Pancreas (tissue), 10 donors: ENCODE measurements around the gene LIPI. TPM values are rescaled to one million over a fixed set of nuclear protein-coding genes. Genes with fewer than 3 reads are reported as not detected.

Experiments used
- ATAC-seq, 4 donors: fragments of 200-7000 bp; cut with Tn5 transposase; one replicate each; pipeline versions ENCODE4 v1.8.0 to v1.9.1; 2020; ENCODE audit warnings: mild to moderate bottlenecking in 4 of 4, moderate library complexity in 4 of 4
- DNase-seq, 6 donors: peaks; one replicate each; pipeline ENCODE4 v3.0.0-alpha.2; 2020
- FAIRE-seq: peaks from 2 replicates; lab custom pipeline; 2012; peaks lifted over from hg19 to GRCh38; lab: Jason Lieb, UNC
- H3K27ac ChIP-seq, 4 donors: fragments of 200-600 bp; sonication (generic); 1 replicate in 3 of 4; 2 replicates in 1 of 4; pipeline versions ENCODE4 v1.5.0 to v1.8.0; 2020
- H3K27me3 ChIP-seq, 4 donors: fragments of 200-600 bp; one replicate each; pipeline ENCODE4 v1.8.0; 2021
- H3K36me3 ChIP-seq, 3 donors: fragments of 200-600 bp; sonication (generic) in 1 of 3; one replicate each; pipeline versions ENCODE4 v1.5.0 to v1.8.0; 2020 to 2021
- H3K4me1 ChIP-seq, 3 donors: fragments of 200-600 bp; one replicate each; pipeline ENCODE4 v1.8.0; 2021
- H3K4me3 ChIP-seq, 4 donors: fragments of 200-600 bp; sonication (generic) in 2 of 4; one replicate each; pipeline versions ENCODE4 v1.5.0 to v1.8.0; 2020 to 2021
- H3K9me3 ChIP-seq, 4 donors: fragments of 200-600 bp; one replicate each; pipeline ENCODE4 v1.8.0; 2021
- WGBS, 2 donors: extraction: QIAGEN DNeasy Blood & Tissue Kit; methylation state at CpG; one replicate each; pipeline ENCODE4 v1.1.7; 2013; 5-methylcytosine and 5-hydroxymethylcytosine counted together
- intact Hi-C, 3 donors: fragments of 100-400 bp; cut with DNase I; formaldehyde crosslinking; loops; one replicate each; pipeline versions ENCODE4 v1.11.1 to v1.14.2; 2022
- polyA plus RNA-seq, 2 donors: library from polyadenylated mRNA; stranded (reverse); fragments of 200-250 nt; gene quantifications; one replicate each; pipeline ENCODE4 v1.2.3, GENCODE V29; 2013
- total RNA-seq, 6 donors: library from RNA; stranded (reverse); fragmentation: NEBNext Ultra II Directional in 4 of 6; extraction: Animal tissue kit (Norgen Biotek cat#: 25700) in 4 of 6; gene quantifications; one replicate each; pipeline versions ENCODE4 v1.2.1 to v1.2.4, GENCODE V29; 2021 to 2023
- TF ChIP-seq, protein P1 (sequence below), 4 donors: fragments of 200-600 bp; sonication (generic) in 3 of 4; IDR thresholded peaks; one replicate each; pipeline versions ENCODE4 v1.5.0 to v1.8.0; 2021; ENCODE audit warnings: antibody characterized with exemption in 4 of 4
- donor health status: healthy with polysubstance abuse.
- donor health status: DM: no; HTN: no; CAD: no; lungs with moderate emphysema.
- donor health status: DM: no; HTN: no; CAD: no.
- donor health status: control.
- donor health status: control.
- donor health status: Bipolar disorder and iron deficiency.
- donor health status: DM: yes; HTN: yes; CAD: no.
- donor health status: DM: no; HTN: no; CAD: no.
- donor health status: DM: no; HTN: no; CAD: no.
- donor health status: DM: yes; HTN: yes; CAD: no.

LIPI gene
- total and polyA plus RNA-seq, 8 donors: not detected

GRCh38 chr21:14121719-14122118 is 89.0 kb downstream of the LIPI start:
- no peak for ATAC-seq
- Histone ChIP-seq H3K27ac (no peak overlapping the region), H3K9me3 (no peaks in the 10 kb centered on the region), H3K36me3 (no peaks in the 10 kb centered on the region), H3K4me3 (no peak overlapping the region), H3K27me3 (no peaks in the 10 kb centered on the region), H3K4me1 (no peaks in the 10 kb centered on the region)
- no peak for DNase-seq
- no peak for FAIRE-seq
- 66 to 79% methylated on average over 5 of the region's 5 CpGs for WGBS, 2 donors
- intact Hi-C loops: no loop called here
- TF ChIP-seq, protein P1, sequence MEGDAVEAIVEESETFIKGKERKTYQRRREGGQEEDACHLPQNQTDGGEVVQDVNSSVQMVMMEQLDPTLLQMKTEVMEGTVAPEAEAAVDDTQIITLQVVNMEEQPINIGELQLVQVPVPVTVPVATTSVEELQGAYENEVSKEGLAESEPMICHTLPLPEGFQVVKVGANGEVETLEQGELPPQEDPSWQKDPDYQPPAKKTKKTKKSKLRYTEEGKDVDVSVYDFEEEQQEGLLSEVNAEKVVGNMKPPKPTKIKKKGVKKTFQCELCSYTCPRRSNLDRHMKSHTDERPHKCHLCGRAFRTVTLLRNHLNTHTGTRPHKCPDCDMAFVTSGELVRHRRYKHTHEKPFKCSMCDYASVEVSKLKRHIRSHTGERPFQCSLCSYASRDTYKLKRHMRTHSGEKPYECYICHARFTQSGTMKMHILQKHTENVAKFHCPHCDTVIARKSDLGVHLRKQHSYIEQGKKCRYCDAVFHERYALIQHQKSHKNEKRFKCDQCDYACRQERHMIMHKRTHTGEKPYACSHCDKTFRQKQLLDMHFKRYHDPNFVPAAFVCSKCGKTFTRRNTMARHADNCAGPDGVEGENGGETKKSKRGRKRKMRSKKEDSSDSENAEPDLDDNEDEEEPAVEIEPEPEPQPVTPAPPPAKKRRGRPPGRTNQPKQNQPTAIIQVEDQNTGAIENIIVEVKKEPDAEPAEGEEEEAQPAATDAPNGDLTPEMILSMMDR (IDR thresholded peaks at IDR 0.05): no peak

- Histone ChIP-seq H3K27ac (no peak overlapping the region), H3K27me3 (no peaks in the 10 kb centered on the region), H3K4me3 (no peak overlapping the region), H3K4me1 (no peaks in the 10 kb centered on the region), H3K36me3 (no peaks in the 10 kb centered on the region), H3K9me3 (no peaks in the 10 kb centered on the region)
- ATAC-seq: peak in 3 of 4 donors; percentile 47 to 68 (median 51)
- WGBS, 2 donors: 22 to 29% methylated on average over 4 of the region's 4 CpGs
- intact Hi-C loops: no loop called here
- FAIRE-seq: no peak
- DNase-seq: peak in 4 of 6 donors; percentile 9 to 75 (median 41)
- TF ChIP-seq, protein P1 (IDR thresholded peaks at IDR 0.05): peak; percentile 17 to 49 (median 32)
Measured at GRCh38 chr21:14120091-14120734, 90.5 kb downstream of the LIPI start.

DNA sequence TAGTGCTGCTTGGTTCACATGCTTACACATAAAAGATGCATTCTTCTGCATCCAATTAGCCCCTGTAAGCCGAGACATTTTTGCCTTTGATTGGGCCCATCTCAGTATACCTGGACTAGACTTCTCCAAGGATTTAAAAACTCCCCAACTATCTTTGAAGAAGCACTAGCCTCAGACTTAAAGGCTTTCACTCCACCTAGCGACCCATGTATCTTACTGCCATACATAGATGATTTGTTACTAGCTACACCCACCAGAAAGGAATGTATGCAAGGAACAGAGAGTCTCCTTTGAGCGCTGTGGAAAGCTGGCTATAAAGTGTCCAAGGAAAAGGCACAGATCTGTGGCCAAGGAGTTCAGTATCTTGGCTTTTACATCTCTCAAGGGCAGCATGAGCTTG is 91.7 kb downstream of the LIPI start:
- H3K27ac ChIP-seq: no peak overlapping the region
- ATAC-seq (no peak), DNase-seq (no peak), FAIRE-seq (no peak)
- intact Hi-C loops: no loop called here
- no peaks in the 10 kb centered on the region for H3K36me3 ChIP-seq
- H3K9me3 ChIP-seq: no peaks in the 10 kb centered on the region
- no peaks in the 10 kb centered on the region for H3K4me1 ChIP-seq
- 67 to 85% methylated on average over 3 of the region's 3 CpGs for WGBS, 2 donors
- H3K27me3 ChIP-seq: no peaks in the 10 kb centered on the region
- TF ChIP-seq, protein P1 (IDR thresholded peaks at IDR 0.05): no peak
- no peak overlapping the region for H3K4me3 ChIP-seq

DNA sequence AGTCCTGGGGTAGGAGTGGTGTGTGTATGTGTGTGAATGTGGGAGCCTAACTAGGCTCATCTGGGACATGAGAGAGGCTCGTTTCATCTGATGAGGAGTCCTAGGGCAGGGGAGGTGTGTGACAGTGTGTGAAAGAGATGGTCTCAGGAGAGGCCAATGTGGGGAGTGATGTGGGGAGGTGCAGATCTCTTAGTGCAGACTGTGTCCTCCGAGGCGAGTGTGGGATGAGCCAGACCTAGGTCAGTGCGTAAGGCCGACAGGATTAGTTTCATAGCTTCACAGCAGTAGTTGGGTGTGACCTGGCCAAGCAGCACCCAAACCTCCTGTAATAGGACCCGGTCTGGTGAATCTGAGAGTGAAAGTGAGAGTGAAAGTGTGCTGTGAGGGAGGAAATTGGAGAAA is 94.7 kb downstream of the LIPI start:
- Histone ChIP-seq H3K36me3 (no peaks in the 10 kb centered on the region), H3K27ac (no peak overlapping the region), H3K27me3 (no peaks in the 10 kb centered on the region), H3K4me3 (no peak overlapping the region), H3K9me3 (no peaks in the 10 kb centered on the region), H3K4me1 (no peaks in the 10 kb centered on the region)
- ATAC-seq (no peak), FAIRE-seq (no peak), DNase-seq (no peak)
- TF ChIP-seq, protein P1 (IDR thresholded peaks at IDR 0.05): no peak
- intact Hi-C loops: no loop called here
- 80 to 91% methylated on average over 6 of the region's 6 CpGs for WGBS, 2 donors

GRCh38 chr21:14115646-14116045 is 95.1 kb downstream of the LIPI start:
- FAIRE-seq: no peak
- H3K27me3 ChIP-seq: no peaks in the 10 kb centered on the region
- no peak overlapping the region for H3K27ac ChIP-seq
- no peak overlapping the region for H3K4me3 ChIP-seq
- H3K9me3 ChIP-seq: no peaks in the 10 kb centered on the region
- DNase-seq: no peak
- TF ChIP-seq, protein P1 (IDR thresholded peaks at IDR 0.05): no peak
- no peaks in the 10 kb centered on the region for H3K36me3 ChIP-seq
- intact Hi-C loops: no loop called here
- WGBS, 2 donors: 74 to 88% methylated on average over 7 of the region's 7 CpGs
- no peaks in the 10 kb centered on the region for H3K4me1 ChIP-seq
- ATAC-seq: no peak
